ENCODE results near the gene KL. TPM values are rescaled to one million over a fixed set of nuclear protein-coding genes. Genes with fewer than 3 reads are reported as not detected.

The KL gene
- total and polyA plus RNA-seq, 8 donors, result 0.38 to 4.0 (median 1.4) TPM

- H3K9me3 ChIP-seq, result no peaks in the 10 kb centered on the region
- no peaks in the 10 kb centered on the region for H3K36me3 ChIP-seq
- intact Hi-C loops (cut with DNase I; ENCODE audit: low total_unique reads), result no loop called here
- 50 to 72% (median 64%) methylated on average over 1 of the region's 1 CpG for WGBS, 5 donors
- no peak for TF ChIP-seq EP300 (IDR thresholded peaks at IDR 0.05)
- TF ChIP-seq CTCF (IDR thresholded peaks at IDR 0.05), result no peak
- TF ChIP-seq POLR2AphosphoS5 (IDR thresholded peaks at IDR 0.05), result no peak
- no peak for TF ChIP-seq POLR2A (IDR thresholded peaks at IDR 0.05)
- no peak overlapping the region for H3K4me3 ChIP-seq
- no peaks in the 10 kb centered on the region for H3K4me1 ChIP-seq
- H3K27ac ChIP-seq, result no peak overlapping the region
- DNase-seq, result no peak
- no peaks in the 10 kb centered on the region for H3K27me3 ChIP-seq
These were observed 65.4 kb downstream of the KL start for GRCh38 chr13:33081666-33082065.

DNA sequence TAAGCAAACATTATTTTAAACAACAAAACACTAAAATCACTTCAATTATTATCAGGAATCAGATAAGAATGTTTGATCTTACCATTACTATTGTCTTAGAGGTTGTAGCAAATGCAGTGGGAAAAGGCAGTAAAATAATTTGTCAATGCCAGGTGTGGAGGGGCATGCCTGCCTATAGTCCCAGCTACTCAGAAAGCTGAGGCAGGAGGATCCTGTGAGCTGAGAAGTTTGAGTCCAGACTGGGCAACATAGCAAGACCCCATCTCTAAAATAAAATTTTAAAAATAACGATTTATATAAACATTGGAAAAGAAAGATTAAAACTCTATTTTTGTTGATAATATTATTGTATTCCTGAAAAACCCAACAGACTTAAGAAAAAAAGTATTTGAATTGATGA, 66.8 kb downstream of the KL start:
- no peak for TF ChIP-seq CTCF (IDR thresholded peaks at IDR 0.05)
- TF ChIP-seq POLR2AphosphoS5 (IDR thresholded peaks at IDR 0.05), result no peak
- H3K9me3 ChIP-seq, result no peaks in the 10 kb centered on the region
- no peak overlapping the region for H3K27ac ChIP-seq
- no peak overlapping the region for H3K4me3 ChIP-seq
- no peaks in the 10 kb centered on the region for H3K27me3 ChIP-seq
- no peaks in the 10 kb centered on the region for H3K4me1 ChIP-seq
- intact Hi-C loops (cut with DNase I; ENCODE audit: low total_unique reads), result no loop called here
- H3K36me3 ChIP-seq, result no peaks in the 10 kb centered on the region
- WGBS, 5 donors, result 85 to 100% (median 95%) methylated on average over 1 of the region's 1 CpG
- no peak for DNase-seq

DNA sequence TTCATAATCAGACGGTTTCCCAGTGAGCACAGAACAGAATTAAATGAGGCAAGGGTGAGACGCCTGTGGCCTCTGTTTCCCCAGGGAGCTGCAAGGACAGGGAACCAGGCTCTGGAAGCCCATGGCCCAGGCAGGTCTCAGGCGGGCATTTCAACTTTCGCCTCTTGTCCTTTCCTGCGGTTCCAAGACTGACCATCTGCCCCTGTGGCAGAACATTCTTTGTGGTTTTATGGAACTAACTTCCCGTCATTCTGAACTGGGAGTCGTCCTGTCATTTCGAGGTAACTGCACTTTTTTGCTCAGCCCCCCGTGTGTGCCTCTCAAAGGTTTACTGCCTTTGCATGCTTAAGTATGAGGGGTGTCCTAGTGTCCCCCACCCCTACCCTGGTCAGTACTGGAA, 70.9 kb downstream of the KL start:
- H3K4me3 ChIP-seq, result no peak overlapping the region
- H3K36me3 ChIP-seq, result no peaks in the 10 kb centered on the region
- peaks cover 0 to 7% (median 0%) of the 10 kb centered on the region in 4 donors for H3K4me1 ChIP-seq
- no peak for DNase-seq
- H3K27me3 ChIP-seq, result no peaks in the 10 kb centered on the region
- no peaks in the 10 kb centered on the region for H3K9me3 ChIP-seq
- WGBS, 5 donors, result 88 to 93% (median 90%) methylated on average over 9 of the region's 9 CpGs
- no peak overlapping the region for H3K27ac ChIP-seq
- no peak for TF ChIP-seq POLR2AphosphoS5 (IDR thresholded peaks at IDR 0.05)
- intact Hi-C loops (cut with DNase I; ENCODE audit: low total_unique reads), result no loop called here

DNA sequence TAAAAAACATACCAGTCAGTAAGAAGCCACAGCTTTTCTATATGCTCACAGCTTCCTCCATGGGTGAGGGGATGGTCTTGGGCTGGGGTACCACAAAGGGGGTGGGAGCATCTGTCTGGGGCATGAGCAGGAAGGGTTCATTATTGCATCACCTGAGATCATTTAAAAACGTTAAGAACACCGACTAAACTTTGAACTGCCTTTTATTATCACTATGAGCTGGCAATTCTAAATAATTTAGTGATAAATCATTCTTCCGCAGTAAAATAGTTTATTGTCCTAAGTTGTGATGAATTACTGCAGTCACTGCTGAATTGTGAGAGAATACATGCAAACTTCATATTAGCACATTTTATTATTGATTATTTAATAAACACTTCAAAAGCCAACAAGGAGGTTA, 71.6 kb downstream of the KL start:
- intact Hi-C loops (cut with DNase I; ENCODE audit: low total_unique reads), result no loop called here
- DNase-seq, result no peak
- no peak for TF ChIP-seq POLR2AphosphoS5 (IDR thresholded peaks at IDR 0.05)
- no peak for TF ChIP-seq EP300 (IDR thresholded peaks at IDR 0.05)
- no peak for TF ChIP-seq CTCF (IDR thresholded peaks at IDR 0.05)
- no peak for TF ChIP-seq POLR2A (IDR thresholded peaks at IDR 0.05)

GRCh38 chr13:33089311-33089710, 73.1 kb downstream of the KL start:
- H3K27ac ChIP-seq, result no peak overlapping the region
- no peaks in the 10 kb centered on the region for H3K9me3 ChIP-seq
- 93 to 100% (median 98%) methylated on average over 3 of the region's 3 CpGs for WGBS, 5 donors
- DNase-seq, result no peak
- no peaks in the 10 kb centered on the region for H3K36me3 ChIP-seq
- no peak overlapping the region for H3K4me3 ChIP-seq
- H3K4me1 ChIP-seq, result peaks cover 0 to 7% (median 0%) of the 10 kb centered on the region in 4 donors
- TF ChIP-seq POLR2A (IDR thresholded peaks at IDR 0.05) (no peak), POLR2AphosphoS5 (IDR thresholded peaks at IDR 0.05) (no peak), CTCF (IDR thresholded peaks at IDR 0.05) (no peak), EP300 (IDR thresholded peaks at IDR 0.05) (no peak)
- no peaks in the 10 kb centered on the region for H3K27me3 ChIP-seq
- intact Hi-C loops (cut with DNase I; ENCODE audit: low total_unique reads), result no loop called here

More for the DNA sequence above, 71.6 kb downstream of the KL start:
- no peak overlapping the region for H3K27ac ChIP-seq
- H3K36me3 ChIP-seq, result no peaks in the 10 kb centered on the region
- H3K9me3 ChIP-seq, result no peaks in the 10 kb centered on the region
- H3K27me3 ChIP-seq, result no peaks in the 10 kb centered on the region
- 42 to 57% (median 52%) methylated on average over 3 of the region's 3 CpGs for WGBS, 5 donors
- peaks cover 0 to 7% (median 0%) of the 10 kb centered on the region in 4 donors for H3K4me1 ChIP-seq
- H3K4me3 ChIP-seq, result no peak overlapping the region
